Measurements from ENCODE around the gene NPLOC4.

NPLOC4 gene

DNA sequence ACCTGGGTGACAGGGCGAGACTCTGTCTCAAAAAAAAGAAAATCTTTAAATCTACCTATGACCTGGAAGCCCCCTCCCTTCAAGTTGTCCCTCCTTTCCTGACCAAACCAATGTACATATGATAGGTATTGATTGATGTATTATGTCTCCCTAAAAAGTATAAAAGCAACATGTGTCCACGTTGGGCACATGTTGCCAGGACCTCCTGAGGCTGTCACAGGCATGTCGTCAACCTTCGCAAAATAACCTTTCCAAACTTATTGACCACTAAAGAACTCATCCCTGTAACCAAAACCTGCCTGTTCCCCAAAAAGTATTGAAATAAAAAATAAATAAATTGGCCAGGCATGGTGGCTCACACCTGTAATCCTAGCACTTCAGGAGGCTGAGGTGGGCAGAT, 25.1 kb upstream of the NPLOC4 start:
- no peak for DNase-seq (ENCODE audit: low read depth)

DNA sequence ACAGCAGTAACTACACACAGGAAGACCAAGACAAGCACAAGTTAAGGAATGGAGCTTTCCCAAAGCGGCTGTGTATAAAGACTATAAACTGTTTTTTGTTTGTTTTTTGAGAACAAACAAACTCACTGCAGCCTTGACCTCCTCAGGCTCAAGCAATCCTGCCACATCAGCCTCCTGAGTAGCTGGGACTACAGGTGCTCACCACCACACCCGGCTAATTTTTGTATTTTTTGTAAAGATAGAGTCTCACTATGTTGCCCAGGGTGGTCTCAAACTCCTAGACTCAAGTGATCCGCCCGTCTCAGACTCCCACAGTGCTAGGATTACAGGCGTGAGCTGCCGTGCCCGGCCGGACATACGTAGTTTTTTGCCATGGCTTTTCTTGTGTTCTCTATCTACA, 23.5 kb upstream of the NPLOC4 start:
- DNase-seq (ENCODE audit: low read depth): no peak

DNA sequence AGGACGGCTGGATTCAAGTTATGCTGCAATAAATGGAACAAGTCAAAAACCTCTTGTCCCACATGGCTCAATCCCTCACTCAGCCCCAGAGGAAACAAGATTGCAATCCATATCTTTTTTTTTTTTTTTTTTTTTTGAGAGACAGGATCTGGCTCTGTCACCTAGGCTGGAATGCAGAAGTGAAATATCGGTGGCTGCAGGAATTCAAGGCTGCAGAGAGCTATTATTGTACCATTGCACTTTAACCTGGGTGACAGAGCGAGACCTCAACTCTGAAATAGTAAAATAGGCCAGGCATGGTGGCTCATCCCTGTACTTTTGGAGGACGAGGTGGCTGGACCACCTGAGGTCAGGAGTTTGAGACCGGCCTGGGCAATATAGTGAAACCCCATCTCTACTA, 22.1 kb upstream of the NPLOC4 start:
- no peak for DNase-seq (ENCODE audit: low read depth)

DNA sequence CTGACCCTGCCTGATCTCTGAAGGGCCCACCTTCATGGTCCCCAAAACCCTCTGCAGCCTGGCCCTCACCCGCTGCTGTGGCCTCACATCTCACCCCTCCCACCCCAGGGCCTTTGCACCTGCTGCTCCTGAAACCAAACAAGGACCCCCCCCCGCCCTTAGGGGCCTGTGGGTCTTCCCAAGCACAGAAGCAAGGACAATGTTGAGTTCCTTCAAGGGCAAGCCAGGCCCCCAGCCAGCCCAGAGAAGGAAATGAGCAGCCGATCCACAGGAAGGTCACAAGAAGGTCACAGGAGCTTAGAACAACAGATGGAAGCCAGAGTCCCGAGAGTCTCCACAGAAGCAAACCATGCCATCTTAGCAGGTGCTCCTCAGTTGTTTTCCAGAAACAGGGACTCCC, 19.9 kb upstream of the NPLOC4 start:
- no peak for DNase-seq (ENCODE audit: low read depth)

DNA sequence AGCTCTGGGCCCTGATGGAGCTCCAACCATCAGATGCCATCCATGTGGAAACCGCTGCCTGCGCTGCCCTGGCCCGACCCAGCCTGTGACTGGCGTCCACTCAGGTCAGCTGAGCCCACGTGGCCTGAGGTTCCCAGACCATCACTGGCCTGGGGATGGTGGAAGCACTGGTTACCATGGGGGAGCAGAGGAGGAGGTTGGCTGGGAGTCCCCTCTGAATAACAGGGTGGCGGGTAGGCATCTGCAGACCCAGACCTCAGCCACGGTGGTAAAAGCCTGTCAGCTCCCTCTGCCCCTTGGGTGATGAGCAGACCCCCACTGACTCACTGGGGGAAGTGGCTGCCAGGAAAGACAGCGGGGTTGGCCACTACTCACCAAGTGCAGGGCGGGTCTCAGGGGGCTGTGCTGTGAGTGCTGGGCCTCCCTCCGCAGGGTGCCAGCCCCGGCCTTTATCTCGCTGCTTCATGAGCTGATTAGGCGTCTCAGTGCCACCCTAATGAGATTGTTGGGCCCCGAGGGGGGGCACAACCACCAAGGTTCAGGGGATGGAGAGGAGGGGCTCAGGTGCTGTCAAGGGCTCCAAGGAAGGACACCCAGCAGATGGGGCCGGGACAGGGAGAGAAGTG, 19.3 kb upstream of the NPLOC4 start, which contains the start of gene PDE6G:
Gene PDE6G (minus strand): TSS at position 425 of the 626 bp plus-strand sequence. CDS start 3,237 bp downstream, outside the sequence.
- DNase-seq (ENCODE audit: low read depth): no peak

DNA sequence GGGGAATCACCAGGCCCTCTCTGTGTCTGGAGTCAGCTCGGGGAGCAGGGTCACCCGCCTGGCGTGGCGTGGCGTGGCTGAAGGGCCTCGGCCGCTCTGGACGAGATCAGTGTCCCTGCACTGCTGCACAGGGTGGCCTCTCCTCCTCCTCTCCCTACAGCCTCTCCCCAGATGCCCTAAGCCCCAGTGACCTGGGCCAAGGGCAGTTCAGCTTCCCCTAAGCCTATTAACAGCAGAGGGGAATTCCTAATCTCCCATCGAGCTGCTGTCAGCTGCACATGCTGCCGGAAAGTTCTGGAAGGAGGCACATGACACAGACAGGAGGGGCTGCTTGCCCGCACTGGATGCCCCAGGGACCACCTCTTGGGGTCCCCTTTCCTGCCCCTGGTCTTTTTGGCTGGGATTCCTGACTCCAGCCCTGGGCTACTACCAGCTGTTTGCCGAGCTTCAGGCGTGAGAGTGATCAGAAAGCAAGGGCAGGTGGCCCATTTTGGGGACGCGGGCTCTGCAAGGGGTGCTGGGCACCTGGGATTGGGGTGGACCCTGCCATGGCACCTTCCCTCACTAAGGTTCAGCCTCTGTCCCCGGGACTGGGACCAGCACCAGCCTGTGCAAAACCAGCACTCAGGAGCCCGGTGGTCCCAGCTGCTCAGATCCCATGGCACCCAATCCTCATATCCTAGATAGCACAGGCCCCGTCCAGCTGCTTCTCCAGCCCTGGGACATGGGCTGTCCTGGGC, 18.6 kb upstream of the NPLOC4 start:
- no peak for DNase-seq (ENCODE audit: low read depth)

DNA sequence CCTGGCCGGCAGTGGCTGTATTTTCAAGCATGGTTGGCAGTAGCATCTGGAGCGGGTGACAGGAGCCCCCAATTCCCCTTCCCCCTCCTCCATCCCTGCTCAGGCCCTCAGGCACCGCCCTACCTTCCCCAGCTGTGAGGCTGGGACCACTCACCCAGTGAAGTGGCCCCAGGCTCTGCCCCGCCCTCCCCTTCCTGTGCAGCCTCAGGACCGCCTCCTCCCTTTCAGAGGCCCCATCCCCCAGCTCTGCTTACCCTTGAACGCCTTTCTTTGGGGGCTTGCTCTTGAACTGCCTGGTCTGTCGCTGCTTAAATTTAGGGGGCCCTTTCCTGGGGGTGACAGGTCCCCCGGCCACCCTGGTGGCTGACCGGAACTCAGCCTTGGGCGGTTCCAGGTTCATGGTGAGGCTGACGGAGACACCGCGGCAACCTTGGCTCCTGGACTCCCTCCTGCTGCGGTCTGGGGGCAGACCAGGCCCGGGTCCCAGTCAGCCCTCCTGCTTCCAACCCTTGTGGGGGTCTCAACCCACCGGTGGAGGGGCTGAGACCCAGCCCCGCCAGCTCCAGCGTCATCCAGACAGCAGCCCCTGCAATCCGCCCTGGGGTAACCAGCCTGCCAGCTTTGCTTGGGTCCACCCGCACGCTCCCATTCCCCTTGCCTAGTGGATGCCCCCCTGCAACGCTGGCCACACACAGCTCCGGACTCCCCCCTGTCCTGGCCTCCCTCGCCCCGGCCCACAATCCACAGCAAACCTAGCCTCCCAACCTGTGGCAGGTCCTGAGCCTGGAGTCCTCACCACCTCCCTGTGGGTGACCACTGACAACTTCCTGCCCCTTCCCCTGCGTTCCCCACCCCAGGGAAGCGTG, 16.2 kb upstream of the NPLOC4 start:
- no peak for DNase-seq (ENCODE audit: low read depth)

DNA sequence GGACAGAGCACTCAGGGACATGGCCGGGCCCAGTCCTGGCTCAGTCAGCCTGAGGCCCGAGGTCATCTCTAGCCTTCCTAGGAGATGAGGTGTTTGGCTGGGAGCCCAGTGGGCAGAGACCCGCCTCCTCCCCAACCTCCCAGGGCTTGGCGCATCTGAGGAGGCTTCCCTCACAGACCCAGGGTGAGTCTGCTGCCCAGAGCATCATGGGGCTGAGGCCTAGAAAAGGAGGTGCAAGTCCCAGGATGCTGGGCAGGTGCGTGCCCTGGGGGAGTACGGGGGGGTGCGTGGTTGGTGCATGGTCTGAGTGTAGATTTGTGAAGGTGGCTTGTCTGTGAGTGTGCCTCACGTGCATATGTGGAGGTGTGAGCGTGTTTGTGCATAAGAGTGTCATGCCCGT, 14.8 kb upstream of the NPLOC4 start:
- DNase-seq (ENCODE audit: low read depth): peak; percentile 85

DNA sequence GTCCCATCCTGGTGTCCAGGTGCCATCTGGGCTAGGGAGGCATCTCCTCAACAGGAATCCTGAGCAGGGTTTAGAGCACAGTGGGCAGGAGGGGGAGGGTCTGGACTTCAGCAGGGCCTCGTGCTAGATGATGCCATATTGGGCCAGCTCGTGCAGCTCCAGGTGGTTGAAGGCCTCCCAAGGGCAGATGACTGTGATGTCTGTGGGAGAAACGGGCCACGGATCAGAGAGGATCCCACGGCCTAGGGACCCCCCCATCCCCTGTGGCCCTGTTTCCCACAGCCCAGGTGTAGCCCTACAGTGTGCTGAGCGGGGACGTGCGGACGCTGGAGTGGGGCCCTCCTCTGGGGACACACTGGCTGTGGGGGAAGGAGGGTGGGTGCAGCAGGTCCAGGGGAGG, 14.0 kb upstream of the NPLOC4 start:
- no peak for DNase-seq (ENCODE audit: low read depth)

DNA sequence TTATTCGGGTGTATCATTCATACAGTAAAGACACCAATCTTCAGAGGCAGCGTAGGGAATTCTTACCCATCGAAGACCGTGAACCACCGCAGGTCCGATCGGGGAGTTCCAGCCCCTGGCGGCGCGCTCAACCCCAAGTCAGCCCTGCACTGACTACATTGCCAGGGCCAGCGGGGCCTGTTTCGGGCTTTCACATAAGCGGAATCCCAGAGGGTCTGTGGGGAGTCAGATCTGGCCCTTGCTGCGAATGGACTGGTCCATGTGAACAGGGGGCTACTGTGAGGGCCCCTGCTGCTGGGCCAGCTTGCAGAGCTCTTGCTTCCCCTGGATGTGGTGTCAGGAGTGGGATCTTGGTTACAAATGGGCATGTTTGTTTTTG, 11.8 kb upstream of the NPLOC4 start:
- no peak for DNase-seq (ENCODE audit: low read depth)

DNA sequence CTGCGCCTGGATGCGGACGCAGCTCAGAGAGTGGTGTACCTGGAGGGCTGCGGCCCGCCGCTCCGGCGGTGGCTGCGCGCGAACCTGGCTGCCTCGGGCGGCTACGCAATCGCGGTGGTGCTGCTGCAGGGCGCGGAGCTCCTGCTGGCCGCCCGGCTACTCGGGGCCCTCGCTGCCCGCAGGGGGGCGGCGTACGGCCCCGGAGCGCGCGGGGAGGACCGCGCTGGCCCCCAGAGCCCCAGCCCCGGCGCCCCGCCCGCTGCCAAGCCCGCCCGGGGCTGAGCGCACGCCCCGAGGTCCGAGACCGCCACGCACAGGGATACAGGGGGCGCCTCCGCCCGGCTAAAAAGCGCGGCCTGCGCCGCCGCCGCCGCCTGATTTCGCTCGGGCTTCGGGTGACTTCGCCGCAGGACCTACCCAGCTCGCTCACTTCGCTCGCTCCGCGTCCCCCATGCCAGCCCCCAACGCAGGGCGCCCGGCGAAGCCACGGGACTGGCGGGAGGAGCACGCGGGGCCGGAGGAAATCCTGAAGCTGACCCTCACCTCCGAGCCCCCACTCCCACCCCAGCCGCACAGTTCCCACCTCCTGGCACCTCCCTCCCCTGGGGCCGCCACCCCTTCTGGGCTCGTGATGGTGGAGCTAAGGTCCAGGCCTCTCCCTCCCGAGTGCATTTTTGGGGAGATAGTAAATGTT, 11.2 kb upstream of the NPLOC4 start:
- DNase-seq (ENCODE audit: low read depth): no peak

DNA sequence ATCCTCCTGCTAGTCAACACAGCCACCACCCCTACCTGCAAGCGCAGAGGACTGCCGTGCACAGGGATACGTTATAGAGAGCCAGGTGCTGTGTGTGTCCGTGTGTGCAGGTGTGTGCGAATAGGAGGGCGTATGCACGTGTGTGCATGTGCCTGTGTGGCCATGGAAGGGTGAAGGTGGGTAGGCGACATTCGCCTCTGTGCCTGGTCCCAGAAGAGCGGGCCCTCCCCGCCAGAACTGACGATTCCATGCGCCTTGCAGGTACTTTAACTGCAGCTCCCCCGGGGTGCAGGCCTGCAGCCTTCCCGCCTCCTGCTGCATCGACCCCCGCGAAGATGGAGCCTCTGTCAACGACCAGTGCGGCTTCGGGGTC, 10.7 kb upstream of the NPLOC4 start:
- DNase-seq (ENCODE audit: low read depth): no peak

DNA sequence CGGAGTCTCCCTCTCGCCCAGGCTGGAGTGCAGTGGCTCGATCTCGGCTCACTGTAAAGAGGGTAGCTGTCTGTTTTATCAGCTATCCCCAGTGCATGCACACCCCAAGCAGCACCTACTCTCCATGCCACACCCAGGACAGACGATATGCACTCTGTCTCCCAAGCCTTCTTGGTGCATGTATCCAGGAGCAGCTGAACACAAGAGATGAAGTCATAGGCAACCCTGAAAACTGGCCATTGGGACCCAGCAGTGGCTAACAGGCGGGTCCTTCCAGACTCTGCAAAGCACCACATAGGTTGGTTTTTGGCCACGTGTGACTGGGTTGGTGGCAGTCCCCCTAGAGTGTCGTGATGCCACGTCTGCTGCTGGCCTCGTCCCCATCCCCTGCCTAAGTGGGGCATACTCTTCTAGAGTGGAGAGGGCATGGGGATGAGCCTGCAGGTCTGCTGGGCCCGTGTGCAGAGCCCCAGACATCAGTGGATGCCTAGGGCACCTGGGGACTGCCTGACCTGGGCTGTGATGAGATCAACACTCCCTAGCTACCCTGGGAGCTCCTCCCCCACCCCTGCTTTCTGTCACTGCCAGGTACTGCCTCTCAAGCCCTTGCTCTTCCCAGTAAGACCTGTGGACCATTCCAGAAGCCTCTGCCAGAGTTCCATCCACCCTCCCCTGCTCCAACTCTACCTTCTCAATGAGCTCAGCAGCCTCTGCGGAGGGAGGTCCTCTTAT, 10.1 kb upstream of the NPLOC4 start:
- no peak for DNase-seq (ENCODE audit: low read depth)

DNA sequence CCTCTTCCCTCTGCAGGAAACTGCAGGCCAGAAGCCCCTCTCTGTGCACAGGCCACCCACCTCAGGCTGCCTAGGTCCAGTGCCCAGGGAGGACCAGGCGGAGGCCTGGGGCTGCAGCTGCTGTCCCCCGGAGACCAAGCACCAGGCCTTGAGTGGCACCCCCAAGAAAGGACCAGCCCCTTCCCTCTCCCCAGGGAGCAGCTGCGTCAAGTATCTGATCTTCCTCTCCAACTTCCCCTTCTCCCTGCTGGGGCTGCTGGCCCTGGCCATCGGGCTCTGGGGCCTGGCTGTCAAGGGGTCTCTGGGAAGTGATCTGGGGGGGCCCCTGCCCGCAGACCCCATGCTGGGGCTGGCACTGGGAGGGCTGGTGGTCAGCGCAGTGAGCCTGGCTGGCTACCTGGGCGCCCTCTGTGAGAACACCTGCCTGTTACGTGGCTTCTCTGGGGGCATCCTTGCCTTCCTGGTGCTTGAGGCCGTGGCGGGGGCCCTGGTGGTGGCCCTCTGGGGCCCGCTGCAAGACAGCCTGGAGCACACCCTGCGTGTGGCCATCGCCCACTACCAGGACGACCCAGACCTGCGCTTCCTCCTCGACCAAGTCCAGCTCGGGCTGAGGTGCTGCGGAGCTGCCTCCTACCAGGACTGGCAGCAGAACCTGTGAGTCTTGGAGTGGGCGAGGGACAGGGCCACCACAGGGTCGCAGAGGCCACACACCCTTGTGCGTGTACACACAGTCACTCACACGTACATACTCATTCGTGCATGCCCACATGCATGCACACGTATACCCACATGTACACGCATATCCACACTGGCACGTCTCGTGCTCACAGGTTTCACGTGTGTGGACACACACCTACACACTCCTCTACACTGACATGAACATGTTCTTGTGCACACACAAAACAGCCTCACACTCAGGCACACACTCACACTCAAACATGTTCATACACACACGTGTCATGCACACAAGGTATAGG, 8.4 kb upstream of the NPLOC4 start:
- no peak for DNase-seq (ENCODE audit: low read depth)

DNA sequence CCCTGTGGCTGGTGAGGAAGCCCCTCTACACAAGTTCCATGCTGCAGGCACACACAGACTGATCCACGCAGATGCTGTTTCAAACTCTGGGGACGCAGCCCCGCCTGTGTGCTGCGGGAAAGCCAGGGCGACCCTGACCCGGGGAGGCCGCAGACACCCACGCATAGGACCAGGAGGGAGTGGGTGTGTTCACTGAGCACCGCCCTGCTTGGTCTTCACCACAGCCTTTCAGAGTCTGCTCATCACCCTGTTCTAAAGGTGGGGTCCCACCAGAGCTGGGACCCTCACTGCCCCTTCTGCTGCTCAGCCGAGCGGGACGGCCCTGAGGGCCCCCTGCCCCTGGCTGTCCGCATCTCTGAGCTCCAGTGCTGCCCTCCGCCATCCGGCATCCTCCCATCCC, 7.6 kb upstream of the NPLOC4 start:
- DNase-seq (ENCODE audit: low read depth): no peak

DNA sequence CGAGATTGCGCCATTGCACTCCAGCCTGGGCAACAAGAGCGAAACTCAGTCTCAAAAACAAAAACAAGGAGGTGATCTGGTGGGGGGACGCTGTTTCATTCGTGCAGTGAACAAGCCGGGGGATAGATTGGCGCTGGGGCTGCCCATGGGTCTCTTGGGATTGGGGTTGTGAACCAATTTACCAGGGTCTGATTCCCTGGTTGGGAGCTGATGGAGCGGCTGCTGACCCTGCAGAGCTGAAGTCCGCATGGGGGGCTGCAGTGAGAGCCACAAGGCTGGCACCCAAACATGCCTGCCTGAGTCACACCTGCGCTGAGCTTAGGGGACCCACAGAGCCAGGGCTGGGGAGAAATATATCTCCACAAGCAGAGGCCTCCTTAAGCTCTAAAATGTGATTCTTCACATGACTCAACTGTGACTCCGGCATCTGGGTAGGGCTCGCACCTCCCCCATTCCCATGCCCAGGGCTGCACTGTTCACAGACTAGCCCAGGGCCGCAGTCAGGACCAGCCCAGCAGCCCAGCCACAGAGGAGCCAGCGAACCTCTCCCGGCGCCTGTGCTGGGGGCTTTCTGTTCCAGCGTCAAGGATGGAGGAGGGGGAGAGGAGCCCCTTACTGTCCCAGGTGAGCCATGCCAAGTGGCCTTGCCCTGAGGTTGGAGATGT, 5.0 kb upstream of the NPLOC4 start:
- no peak for DNase-seq (ENCODE audit: low read depth)

DNA sequence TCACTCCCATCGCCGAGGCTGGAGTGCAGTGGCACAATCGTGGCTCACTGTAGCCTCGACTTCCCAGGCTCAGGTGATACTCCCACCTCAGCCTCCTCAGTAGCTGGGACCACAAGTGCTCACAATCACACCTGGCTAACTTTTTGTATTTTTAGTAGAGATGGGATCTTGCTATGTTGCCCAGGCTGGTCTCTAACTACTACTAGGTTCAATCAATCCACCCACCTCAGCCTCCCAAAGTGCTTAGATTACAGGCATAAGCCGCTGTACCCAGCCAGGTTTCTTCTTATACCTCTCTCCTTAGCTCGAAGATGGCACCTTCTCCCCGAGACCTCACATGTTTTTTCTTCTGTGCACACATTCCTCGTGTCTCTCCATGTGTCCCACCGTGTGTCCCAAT, 3.1 kb upstream of the NPLOC4 start:
- no peak for DNase-seq (ENCODE audit: low read depth)

DNA sequence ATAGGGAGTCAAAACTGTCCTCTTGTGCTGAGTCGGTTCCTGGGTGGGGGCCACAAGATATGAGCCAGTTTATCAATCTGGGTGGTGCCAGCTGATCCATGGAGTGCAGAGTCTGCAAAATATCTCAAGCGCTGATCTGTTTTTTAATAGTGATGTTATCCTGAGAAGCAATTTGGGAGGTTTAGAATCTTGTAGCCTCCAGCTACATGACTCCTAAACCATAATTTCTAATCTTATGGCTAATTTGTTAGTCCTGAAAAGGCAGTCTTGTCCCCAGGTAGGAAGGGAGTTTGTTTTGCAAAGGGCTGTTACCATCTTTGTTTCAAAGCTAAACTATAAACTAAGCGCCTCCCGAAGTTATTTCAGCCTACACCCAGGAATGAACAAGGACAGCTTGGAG, 1.8 kb upstream of the NPLOC4 start:
- DNase-seq (ENCODE audit: low read depth): no peak

DNA sequence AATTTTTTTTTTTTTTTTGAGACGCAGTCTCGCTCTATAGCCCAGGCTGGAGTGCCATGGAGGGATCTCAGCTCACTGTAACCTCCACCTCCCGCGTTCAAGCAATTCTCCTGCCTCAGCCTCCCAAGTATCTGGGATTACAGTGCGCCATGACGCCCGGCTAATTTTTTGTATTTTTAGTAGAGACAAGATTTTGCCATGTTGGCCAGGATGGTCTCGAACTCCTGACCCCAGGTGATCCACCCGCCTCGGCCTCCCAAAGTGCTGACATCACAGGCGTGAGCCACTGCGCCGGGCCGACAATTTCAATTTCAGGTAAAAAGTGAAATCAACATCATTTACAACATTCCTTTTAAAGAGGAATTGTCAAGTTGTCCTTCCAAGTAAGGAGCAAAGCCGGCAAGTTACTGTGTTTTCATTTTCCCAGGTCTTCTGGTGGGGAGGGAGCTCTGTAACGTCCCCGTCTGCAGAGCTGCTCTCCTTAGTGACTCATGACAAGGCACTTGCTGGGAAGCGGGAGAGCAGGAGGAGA, 873 bp downstream of the NPLOC4 start:
- DNase-seq (ENCODE audit: low read depth): no peak

DNA sequence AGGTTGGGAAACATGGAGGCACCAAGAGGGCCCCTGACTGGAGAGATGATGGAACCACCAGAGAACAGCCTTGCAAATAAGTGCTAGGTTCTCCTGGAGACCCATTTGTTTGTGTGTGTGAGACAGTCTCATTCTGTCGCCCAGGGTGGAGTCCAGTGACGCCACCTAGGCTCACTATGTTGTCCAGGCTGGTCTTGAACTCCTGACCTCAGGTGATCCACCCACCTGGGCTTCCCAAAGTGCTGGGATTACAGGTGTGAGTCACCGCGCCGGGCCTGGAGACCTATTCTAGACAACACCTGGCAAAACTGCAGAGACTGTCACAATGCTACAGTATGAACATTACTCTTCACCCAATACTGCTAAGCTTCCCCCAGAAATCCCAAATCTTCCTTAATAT, 1.5 kb downstream of the NPLOC4 start:
- DNase-seq (ENCODE audit: low read depth): no peak
